ENCODE data around the gene FXYD4.

DNA sequence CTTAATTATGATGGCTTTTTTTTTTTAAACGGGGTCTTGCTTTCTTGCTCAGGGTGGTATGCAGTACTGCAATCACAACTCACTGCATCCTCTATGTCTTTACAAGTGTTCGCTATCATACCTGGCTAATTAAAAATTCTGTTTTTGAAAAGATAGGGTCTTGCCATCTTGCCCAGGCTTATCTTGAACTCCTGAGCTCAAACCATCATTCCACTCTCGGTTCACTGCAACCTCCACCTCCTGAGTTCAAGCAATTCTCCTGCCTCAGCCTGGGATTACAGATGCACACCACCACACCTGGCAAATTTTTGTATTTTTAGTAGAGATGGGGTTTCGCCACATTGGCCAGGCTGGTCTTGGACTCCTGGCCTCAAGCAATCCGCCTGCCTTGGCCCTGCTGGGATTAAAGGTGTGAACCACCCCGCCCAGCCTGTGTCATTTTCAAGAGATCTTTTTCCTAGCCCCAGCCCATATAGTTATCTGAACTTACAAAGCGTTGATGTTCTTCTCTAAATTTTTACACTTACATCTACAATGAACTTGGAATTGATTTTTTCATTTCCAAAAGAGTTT lies 31.5 kb downstream of the FXYD4 start:
- TF ChIP-seq, protein P1, sequence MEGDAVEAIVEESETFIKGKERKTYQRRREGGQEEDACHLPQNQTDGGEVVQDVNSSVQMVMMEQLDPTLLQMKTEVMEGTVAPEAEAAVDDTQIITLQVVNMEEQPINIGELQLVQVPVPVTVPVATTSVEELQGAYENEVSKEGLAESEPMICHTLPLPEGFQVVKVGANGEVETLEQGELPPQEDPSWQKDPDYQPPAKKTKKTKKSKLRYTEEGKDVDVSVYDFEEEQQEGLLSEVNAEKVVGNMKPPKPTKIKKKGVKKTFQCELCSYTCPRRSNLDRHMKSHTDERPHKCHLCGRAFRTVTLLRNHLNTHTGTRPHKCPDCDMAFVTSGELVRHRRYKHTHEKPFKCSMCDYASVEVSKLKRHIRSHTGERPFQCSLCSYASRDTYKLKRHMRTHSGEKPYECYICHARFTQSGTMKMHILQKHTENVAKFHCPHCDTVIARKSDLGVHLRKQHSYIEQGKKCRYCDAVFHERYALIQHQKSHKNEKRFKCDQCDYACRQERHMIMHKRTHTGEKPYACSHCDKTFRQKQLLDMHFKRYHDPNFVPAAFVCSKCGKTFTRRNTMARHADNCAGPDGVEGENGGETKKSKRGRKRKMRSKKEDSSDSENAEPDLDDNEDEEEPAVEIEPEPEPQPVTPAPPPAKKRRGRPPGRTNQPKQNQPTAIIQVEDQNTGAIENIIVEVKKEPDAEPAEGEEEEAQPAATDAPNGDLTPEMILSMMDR (optimal IDR thresholded peaks at IDR 0.05 in 1 of 3, IDR thresholded peaks at IDR 0.05 in 1 of 3, conservative IDR thresholded peaks at IDR 0.05 in 1 of 3; ENCODE audit: extremely low read depth in 1 of 3, insufficient read depth in 2 of 3, low read length in 3 of 3): no peak
- no peak for TF ChIP-seq EZH2 (IDR thresholded peaks at IDR 0.05; ENCODE audit: low read length)
